GM23338 (cell line): ENCODE measurements around the gene TMEM208.

Source experiments
- CREB1 ChIP-seq: fragments of 250-450 bp; sonication (Bioruptor Pico); IDR thresholded peaks from 2 replicates; pipeline ENCODE4 v1.5.0; 2020; ENCODE audit warnings: low read depth, mild to moderate bottlenecking, moderate library complexity
- EZH2 ChIP-seq: fragments of 200-600 bp; sonication (generic); IDR thresholded peaks from one replicate; pipeline ENCODE4 v1.8.0; 2017; ENCODE audit warnings: antibody characterized with exemption, mild to moderate bottlenecking, low read depth; ENCODE audit not compliant: unreplicated experiment
- EZH2phosphoT487 ChIP-seq: fragments of 200-600 bp; sonication (generic); IDR thresholded peaks from one replicate; pipeline ENCODE4 v1.8.1; 2018; ENCODE audit warnings: antibody characterized with exemption; ENCODE audit not compliant: unreplicated experiment
- JUNB ChIP-seq: IDR thresholded peaks from one replicate; pipeline ENCODE4 v1.6.1; 2016; ENCODE audit warnings: antibody characterized with exemption; ENCODE audit not compliant: unreplicated experiment
- NANOG ChIP-seq: IDR thresholded peaks from 2 replicates; pipeline ENCODE4 v1.6.1; 2016; ENCODE audit warnings: antibody characterized with exemption, borderline replicate concordance
- POLR2AphosphoS5 ChIP-seq: IDR thresholded peaks from 2 replicates; pipeline ENCODE4 v1.6.1; 2016; ENCODE audit warnings: antibody characterized with exemption, low read depth
- REST ChIP-seq: IDR thresholded peaks from one replicate; pipeline ENCODE4 v1.6.1; 2018; ENCODE audit warnings: antibody characterized with exemption; ENCODE audit not compliant: unreplicated experiment
- STAT1 ChIP-seq: IDR thresholded peaks from one replicate; pipeline ENCODE4 v1.6.1; 2016; ENCODE audit warnings: antibody characterized with exemption; ENCODE audit not compliant: unreplicated experiment
- ZNF114 ChIP-seq: fragments of 250-450 bp; sonication (Bioruptor Pico); IDR thresholded peaks from 2 replicates; pipeline ENCODE4 v1.5.0; 2020; ENCODE audit warnings: mild to moderate bottlenecking, moderate library complexity
- TF ChIP-seq, protein P1 (sequence below), 2 experiments: fragments of 200-600 bp in 1 of 2; sonication (generic) in 1 of 2; conservative IDR thresholded peaks; 2 replicates each; pipeline versions ENCODE4 v1.5.1 to v1.6.1; 2016 to 2017; ENCODE audit warnings: antibody characterized with exemption in 2 of 2, low read depth in 2 of 2, mild to moderate bottlenecking in 2 of 2, moderate library complexity in 1 of 2
- TF ChIP-seq, protein P2 (sequence below): IDR thresholded peaks from 2 replicates; pipeline ENCODE4 v1.6.1; 2016; ENCODE audit warnings: antibody characterized with exemption

- TF ChIP-seq POLR2AphosphoS5 (no peak), REST (no peak), EZH2phosphoT487 (no peak), EZH2 (no peak), NANOG (no peak), CREB1 (CRISPR knock-in tag) (no peak), STAT1 (no peak), ZNF114 (CRISPR knock-in tag) (no peak), JUNB (no peak)
- TF ChIP-seq, protein P1, sequence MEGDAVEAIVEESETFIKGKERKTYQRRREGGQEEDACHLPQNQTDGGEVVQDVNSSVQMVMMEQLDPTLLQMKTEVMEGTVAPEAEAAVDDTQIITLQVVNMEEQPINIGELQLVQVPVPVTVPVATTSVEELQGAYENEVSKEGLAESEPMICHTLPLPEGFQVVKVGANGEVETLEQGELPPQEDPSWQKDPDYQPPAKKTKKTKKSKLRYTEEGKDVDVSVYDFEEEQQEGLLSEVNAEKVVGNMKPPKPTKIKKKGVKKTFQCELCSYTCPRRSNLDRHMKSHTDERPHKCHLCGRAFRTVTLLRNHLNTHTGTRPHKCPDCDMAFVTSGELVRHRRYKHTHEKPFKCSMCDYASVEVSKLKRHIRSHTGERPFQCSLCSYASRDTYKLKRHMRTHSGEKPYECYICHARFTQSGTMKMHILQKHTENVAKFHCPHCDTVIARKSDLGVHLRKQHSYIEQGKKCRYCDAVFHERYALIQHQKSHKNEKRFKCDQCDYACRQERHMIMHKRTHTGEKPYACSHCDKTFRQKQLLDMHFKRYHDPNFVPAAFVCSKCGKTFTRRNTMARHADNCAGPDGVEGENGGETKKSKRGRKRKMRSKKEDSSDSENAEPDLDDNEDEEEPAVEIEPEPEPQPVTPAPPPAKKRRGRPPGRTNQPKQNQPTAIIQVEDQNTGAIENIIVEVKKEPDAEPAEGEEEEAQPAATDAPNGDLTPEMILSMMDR (conservative IDR thresholded peaks at IDR 0.05; ENCODE audit: low read depth in 2 of 2), result no peak
- TF ChIP-seq, protein P2, sequence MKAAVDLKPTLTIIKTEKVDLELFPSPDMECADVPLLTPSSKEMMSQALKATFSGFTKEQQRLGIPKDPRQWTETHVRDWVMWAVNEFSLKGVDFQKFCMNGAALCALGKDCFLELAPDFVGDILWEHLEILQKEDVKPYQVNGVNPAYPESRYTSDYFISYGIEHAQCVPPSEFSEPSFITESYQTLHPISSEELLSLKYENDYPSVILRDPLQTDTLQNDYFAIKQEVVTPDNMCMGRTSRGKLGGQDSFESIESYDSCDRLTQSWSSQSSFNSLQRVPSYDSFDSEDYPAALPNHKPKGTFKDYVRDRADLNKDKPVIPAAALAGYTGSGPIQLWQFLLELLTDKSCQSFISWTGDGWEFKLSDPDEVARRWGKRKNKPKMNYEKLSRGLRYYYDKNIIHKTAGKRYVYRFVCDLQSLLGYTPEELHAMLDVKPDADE, result no peak
Observed at GRCh38 chr16:67241008-67241900, 14.3 kb downstream of the TMEM208 start.
